WTC11 (cell line): ENCODE data around the gene KLHDC9. TPM values are rescaled to one million over a fixed set of nuclear protein-coding genes. Genes with fewer than 3 reads are reported as not detected.

Experiments
- ATAC-seq: fragments of 200-7000 bp; cut with Tn5 transposase; 2 replicates; pipeline ENCODE4 v1.10.0; 2021; ENCODE audit warnings: mild to moderate bottlenecking, moderate library complexity
- CTCF ChIA-PET: fragments of 300-600 bp; sonication (Branson Sonifier 250); formaldehyde crosslinking; loops from one replicate; lab custom pipeline; 2021; ENCODE audit warnings: antibody characterized with exemption; lab: Charles Lee
- POLR2A ChIA-PET: fragments of 350-600 bp; sonication (Branson Sonifier 250); formaldehyde crosslinking; loops from one replicate; lab custom pipeline; 2021; ENCODE audit warnings: antibody characterized with exemption; lab: Charles Lee
- DNase-seq: peaks from one replicate; pipeline ENCODE4 v3.0.0; 2021; ENCODE audit warnings: low spot score
- H3K27ac Mint-ChIP-seq: 2 replicates; pipeline ENCODE4 v1.8.0; 2021; ENCODE audit warnings: mixed read lengths
- H3K27me3 Mint-ChIP-seq: 2 replicates; pipeline ENCODE4 v1.8.0; 2021; ENCODE audit warnings: low read depth, mild to moderate bottlenecking, moderate library complexity, mixed read lengths
- H3K36me3 Mint-ChIP-seq: 2 replicates; pipeline ENCODE4 v1.8.0; 2021; ENCODE audit warnings: mixed read lengths
- H3K4me1 Mint-ChIP-seq: 2 replicates; pipeline ENCODE4 v1.8.0; 2022; ENCODE audit warnings: mixed read lengths
- H3K4me3 Mint-ChIP-seq: 2 replicates; pipeline ENCODE4 v1.8.0; 2021; ENCODE audit warnings: mild to moderate bottlenecking, moderate library complexity, mixed read lengths
- H3K9me3 Mint-ChIP-seq: 2 replicates; pipeline ENCODE4 v1.8.0; 2021; ENCODE audit warnings: mixed read lengths
- ATF1 ChIP-seq: sonication (generic); formaldehyde crosslinking; IDR thresholded peaks from 2 replicates; pipeline ENCODE4 v1.8.1; 2023; ENCODE audit warnings: mild to moderate bottlenecking, moderate library complexity, missing genetic modification reagents
- CREM ChIP-seq: sonication (generic); formaldehyde crosslinking; IDR thresholded peaks from 2 replicates; pipeline ENCODE4 v1.8.1; 2022; ENCODE audit warnings: mild to moderate bottlenecking, missing genetic modification reagents, moderate library complexity
- MYBL2 ChIP-seq: sonication (generic); formaldehyde crosslinking; IDR thresholded peaks from 2 replicates; pipeline ENCODE4 v1.8.1; 2023; ENCODE audit warnings: mild to moderate bottlenecking, moderate library complexity, missing genetic modification reagents
- NFATC4 ChIP-seq: fragments of 250-450 bp; sonication (Bioruptor Pico); IDR thresholded peaks from 2 replicates; pipeline ENCODE4 v1.9.0; 2021; ENCODE audit warnings: mild to moderate bottlenecking
- NFYB ChIP-seq: sonication (generic); formaldehyde crosslinking; conservative IDR thresholded peaks from 2 replicates; pipeline ENCODE4 v1.8.0; 2022; ENCODE audit warnings: low read depth, missing genetic modification reagents
- PRRX2 ChIP-seq: fragments of 250-450 bp; sonication (Bioruptor Pico); IDR thresholded peaks from 2 replicates; pipeline ENCODE4 v1.8.0; 2021; ENCODE audit warnings: mild to moderate bottlenecking
- ZBTB21 ChIP-seq: sonication (generic); formaldehyde crosslinking; IDR thresholded peaks from 2 replicates; pipeline ENCODE4 v1.8.1; 2023; ENCODE audit warnings: mild to moderate bottlenecking, missing genetic modification reagents, borderline replicate concordance
- ZNF121 ChIP-seq: sonication (generic); formaldehyde crosslinking; IDR thresholded peaks from 2 replicates; pipeline ENCODE4 v1.8.0; 2023; ENCODE audit warnings: missing genetic modification reagents
- ZNF671 ChIP-seq: fragments of 250-450 bp; sonication (Bioruptor Pico); IDR thresholded peaks from 2 replicates; pipeline ENCODE4 v1.8.0; 2021; ENCODE audit warnings: mild to moderate bottlenecking
- total RNA-seq: library from RNA; stranded (reverse); gene quantifications from 3 replicates; pipeline ENCODE4 v1.2.3, GENCODE V29; 2021
- TF ChIP-seq, protein P1 (sequence below): fragments of 250-450 bp; sonication (Bioruptor Pico); IDR thresholded peaks from 2 replicates; pipeline ENCODE4 v1.9.0; 2021; ENCODE audit warnings: mild to moderate bottlenecking, borderline replicate concordance
- TF ChIP-seq, protein P2 (sequence below): sonication (generic); formaldehyde crosslinking; IDR thresholded peaks from 2 replicates; pipeline ENCODE4 v1.8.1; 2022; ENCODE audit warnings: mild to moderate bottlenecking, moderate library complexity, missing genetic modification reagents
- TF ChIP-seq, protein P3 (sequence below): sonication (generic); formaldehyde crosslinking; IDR thresholded peaks from 2 replicates; pipeline ENCODE4 v1.8.0; 2022; ENCODE audit warnings: mild to moderate bottlenecking, missing genetic modification reagents
- TF ChIP-seq, protein P4 (sequence below): fragments of 250-450 bp; sonication (Bioruptor Pico); conservative IDR thresholded peaks from 2 replicates; pipeline ENCODE4 v1.9.0; 2021; ENCODE audit warnings: mild to moderate bottlenecking
- TF ChIP-seq, protein P5 (sequence below): sonication (generic); formaldehyde crosslinking; IDR thresholded peaks from 2 replicates; pipeline ENCODE4 v1.8.1; 2023; ENCODE audit warnings: mild to moderate bottlenecking, moderate library complexity, missing genetic modification reagents

The KLHDC9 gene
- total RNA-seq, 1 experiment from 2014 or later = 5.8 TPM

DNA sequence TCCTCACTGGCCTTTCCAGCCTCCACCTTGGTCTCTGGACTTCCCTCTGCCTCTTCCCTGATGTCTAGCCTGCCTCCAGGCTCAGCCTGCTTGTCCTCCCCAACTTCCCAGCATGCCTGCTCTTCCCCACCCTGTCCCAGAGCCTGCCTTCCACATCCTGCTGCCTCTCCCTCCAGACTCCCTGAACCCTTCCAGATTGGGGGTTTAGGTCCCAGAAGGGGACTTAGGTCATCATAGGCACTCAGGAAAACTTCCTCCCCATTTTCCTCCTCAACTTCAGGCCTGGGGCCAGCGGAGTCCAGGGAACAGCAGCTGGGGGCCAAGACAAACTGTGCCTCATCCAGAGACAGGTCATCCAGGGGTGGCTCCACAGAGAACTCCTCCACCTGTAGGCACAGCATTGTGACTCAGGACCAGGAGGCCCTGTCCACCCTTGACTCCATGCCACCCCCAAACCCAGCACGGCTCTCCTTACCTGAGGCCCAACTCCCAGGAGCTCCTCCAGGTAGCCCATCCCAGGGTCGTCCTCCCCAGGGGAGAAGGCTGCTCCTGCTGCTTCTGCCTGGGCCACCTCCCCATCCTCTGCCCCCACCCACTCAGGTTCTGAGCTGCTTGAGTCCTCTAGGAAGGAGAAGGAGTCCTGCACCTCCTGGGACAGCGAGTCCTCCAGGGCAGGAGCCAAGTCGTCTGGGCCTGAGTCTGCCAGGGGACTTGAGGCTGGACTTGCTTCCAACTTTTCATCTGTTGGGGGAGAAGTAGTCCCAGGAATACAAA is 49.0 kb upstream of the KLHDC9 start:
- H3K9me3 Mint-ChIP-seq = peaks cover 26% of the 10 kb centered on the region
- peaks cover 18% of the 10 kb centered on the region for H3K36me3 Mint-ChIP-seq
- no peak for ATAC-seq
- DNase-seq = no peak
- no peak overlapping the region for H3K4me3 Mint-ChIP-seq
- H3K4me1 Mint-ChIP-seq = peaks cover 14% of the 10 kb centered on the region
- TF ChIP-seq ATF1 = no peak
- no peak for TF ChIP-seq NFYB (CRISPR knock-in tag)
- TF ChIP-seq, protein P1, sequence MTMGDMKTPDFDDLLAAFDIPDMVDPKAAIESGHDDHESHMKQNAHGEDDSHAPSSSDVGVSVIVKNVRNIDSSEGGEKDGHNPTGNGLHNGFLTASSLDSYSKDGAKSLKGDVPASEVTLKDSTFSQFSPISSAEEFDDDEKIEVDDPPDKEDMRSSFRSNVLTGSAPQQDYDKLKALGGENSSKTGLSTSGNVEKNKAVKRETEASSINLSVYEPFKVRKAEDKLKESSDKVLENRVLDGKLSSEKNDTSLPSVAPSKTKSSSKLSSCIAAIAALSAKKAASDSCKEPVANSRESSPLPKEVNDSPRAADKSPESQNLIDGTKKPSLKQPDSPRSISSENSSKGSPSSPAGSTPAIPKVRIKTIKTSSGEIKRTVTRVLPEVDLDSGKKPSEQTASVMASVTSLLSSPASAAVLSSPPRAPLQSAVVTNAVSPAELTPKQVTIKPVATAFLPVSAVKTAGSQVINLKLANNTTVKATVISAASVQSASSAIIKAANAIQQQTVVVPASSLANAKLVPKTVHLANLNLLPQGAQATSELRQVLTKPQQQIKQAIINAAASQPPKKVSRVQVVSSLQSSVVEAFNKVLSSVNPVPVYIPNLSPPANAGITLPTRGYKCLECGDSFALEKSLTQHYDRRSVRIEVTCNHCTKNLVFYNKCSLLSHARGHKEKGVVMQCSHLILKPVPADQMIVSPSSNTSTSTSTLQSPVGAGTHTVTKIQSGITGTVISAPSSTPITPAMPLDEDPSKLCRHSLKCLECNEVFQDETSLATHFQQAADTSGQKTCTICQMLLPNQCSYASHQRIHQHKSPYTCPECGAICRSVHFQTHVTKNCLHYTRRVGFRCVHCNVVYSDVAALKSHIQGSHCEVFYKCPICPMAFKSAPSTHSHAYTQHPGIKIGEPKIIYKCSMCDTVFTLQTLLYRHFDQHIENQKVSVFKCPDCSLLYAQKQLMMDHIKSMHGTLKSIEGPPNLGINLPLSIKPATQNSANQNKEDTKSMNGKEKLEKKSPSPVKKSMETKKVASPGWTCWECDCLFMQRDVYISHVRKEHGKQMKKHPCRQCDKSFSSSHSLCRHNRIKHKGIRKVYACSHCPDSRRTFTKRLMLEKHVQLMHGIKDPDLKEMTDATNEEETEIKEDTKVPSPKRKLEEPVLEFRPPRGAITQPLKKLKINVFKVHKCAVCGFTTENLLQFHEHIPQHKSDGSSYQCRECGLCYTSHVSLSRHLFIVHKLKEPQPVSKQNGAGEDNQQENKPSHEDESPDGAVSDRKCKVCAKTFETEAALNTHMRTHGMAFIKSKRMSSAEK (CRISPR knock-in tag) = no peak
- TF ChIP-seq PRRX2 = no peak
- TF ChIP-seq, protein P2, sequence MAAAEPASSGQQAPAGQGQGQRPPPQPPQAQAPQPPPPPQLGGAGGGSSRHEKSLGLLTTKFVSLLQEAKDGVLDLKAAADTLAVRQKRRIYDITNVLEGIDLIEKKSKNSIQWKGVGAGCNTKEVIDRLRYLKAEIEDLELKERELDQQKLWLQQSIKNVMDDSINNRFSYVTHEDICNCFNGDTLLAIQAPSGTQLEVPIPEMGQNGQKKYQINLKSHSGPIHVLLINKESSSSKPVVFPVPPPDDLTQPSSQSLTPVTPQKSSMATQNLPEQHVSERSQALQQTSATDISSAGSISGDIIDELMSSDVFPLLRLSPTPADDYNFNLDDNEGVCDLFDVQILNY (CRISPR knock-in tag) = no peak
- TF ChIP-seq, protein P3, sequence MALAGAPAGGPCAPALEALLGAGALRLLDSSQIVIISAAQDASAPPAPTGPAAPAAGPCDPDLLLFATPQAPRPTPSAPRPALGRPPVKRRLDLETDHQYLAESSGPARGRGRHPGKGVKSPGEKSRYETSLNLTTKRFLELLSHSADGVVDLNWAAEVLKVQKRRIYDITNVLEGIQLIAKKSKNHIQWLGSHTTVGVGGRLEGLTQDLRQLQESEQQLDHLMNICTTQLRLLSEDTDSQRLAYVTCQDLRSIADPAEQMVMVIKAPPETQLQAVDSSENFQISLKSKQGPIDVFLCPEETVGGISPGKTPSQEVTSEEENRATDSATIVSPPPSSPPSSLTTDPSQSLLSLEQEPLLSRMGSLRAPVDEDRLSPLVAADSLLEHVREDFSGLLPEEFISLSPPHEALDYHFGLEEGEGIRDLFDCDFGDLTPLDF (CRISPR knock-in tag) = no peak
- TF ChIP-seq, protein P4, sequence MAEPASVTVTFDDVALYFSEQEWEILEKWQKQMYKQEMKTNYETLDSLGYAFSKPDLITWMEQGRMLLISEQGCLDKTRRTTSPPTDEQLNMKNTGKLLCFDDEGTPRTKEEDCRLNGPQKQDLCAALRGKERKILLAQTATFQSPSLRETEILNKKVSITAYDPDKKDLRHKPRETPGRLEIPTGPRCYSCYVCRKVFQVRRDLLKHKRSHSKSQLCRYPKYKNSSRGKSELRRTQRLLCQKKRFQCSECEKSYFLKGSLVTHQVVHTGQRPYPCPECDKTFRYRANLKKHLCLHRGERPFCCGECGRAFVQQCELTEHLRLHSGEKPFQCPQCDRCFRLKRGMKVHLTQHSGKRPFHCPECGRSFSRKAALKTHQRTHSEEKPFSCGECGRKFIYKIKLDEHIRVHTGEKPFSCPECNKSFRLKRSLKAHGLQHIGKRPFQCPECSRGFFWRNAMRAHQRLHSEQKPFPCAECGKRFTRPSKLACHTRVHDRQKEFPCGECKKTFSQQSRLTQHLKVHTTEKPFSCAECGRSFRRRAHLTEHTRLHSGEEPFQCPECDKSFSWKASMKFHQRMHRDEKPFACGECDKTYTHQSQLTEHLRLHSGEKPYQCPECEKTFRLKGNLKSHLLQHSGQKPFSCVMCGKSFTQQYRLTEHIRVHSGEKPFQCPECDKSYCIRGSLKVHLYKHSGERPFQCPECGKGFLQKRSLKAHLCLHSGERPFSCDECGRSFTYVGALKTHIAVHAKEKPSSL (CRISPR knock-in tag) = no peak
- TF ChIP-seq MYBL2 = no peak
- no peak for TF ChIP-seq CREM (CRISPR knock-in tag)
- TF ChIP-seq, protein P5, sequence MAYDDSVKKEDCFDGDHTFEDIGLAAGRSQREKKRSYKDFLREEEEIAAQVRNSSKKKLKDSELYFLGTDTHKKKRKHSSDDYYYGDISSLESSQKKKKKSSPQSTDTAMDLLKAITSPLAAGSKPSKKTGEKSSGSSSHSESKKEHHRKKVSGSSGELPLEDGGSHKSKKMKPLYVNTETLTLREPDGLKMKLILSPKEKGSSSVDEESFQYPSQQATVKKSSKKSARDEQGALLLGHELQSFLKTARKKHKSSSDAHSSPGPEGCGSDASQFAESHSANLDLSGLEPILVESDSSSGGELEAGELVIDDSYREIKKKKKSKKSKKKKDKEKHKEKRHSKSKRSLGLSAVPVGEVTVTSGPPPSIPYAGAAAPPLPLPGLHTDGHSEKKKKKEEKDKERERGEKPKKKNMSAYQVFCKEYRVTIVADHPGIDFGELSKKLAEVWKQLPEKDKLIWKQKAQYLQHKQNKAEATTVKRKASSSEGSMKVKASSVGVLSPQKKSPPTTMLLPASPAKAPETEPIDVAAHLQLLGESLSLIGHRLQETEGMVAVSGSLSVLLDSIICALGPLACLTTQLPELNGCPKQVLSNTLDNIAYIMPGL (CRISPR knock-in tag) = no peak
- no peak for TF ChIP-seq ZNF121 (CRISPR knock-in tag)
- no peak for TF ChIP-seq ZNF671 (CRISPR knock-in tag)
- H3K27ac Mint-ChIP-seq = no peak overlapping the region
- CTCF ChIA-PET = no interaction called here
- peaks cover 45% of the 10 kb centered on the region for H3K27me3 Mint-ChIP-seq
- POLR2A ChIA-PET = interaction anchor here (0.5 kb wide), 1 partner anchor 17 kb away, joined by 5 read pairs; no protein-coding TSS in a partner anchor

DNA sequence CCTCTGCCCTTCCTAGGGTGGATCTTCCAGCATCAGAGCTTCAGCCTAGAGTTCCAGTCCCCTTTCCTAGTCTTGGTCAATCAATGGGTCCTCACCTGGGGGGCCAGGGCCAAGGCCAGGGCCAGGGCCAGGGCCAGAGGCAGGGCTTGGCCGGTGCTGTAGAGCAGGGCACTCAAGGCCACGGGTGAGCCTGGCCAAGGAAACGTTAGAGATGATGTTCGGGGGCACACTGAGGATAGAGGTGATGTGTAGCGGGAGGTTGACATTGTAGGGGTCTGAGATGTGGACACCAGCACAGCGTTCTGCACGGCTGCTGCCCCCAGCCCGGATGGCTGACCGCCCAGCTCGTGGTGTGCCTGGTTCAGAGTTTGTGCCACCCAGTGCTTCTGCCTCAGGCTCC is 46.9 kb upstream of the KLHDC9 start:
- Mint-ChIP-seq H3K27me3 (peaks cover 45% of the 10 kb centered on the region), H3K27ac (no peak overlapping the region), H3K4me3 (no peak overlapping the region), H3K36me3 (peaks cover 18% of the 10 kb centered on the region), H3K9me3 (peaks cover 26% of the 10 kb centered on the region), H3K4me1 (peaks cover 5% of the 10 kb centered on the region)
- ChIA-PET POLR2A (no interaction called here), CTCF (interaction anchor here (0.6 kb wide), 1 partner anchor 12 kb away, joined by 8 read pairs; no protein-coding TSS in a partner anchor)
- TF ChIP-seq ZBTB21 (no peak), NFATC4 (CRISPR knock-in tag) (no peak)
- DNase-seq (no peak), ATAC-seq (no peak)
